SW 1271 (cell line): Measurements from ENCODE around the gene CCDC92.
A peak's percentile ranks its signal among the peaks of the same experiment; 100 is the strongest.

Experiments
- DNase-seq, 2 experiments: peaks; one replicate each; lab custom pipeline; 2025; lab: John Stamatoyannopoulos, UW

The CCDC92 gene

DNA sequence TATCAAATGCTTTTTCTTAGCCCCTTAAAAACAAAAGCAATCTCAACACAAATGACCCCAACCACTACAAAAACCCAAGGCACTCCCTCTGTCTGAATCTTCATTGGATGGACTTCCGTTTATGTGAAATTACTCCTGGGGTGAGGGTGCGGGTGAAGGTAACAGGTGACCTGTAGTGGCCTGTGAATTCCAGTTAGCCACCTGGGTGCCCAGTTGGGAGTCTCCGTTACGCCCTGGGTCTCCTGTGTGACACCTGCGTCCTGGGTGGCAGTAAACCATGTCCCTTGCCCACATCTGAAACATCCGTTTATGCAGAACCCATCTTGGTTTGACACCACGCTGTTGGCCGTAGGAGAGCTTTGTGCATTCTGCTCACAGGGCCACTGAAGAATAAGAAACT is 62.6 kb downstream of the CCDC92 start:
- DNase-seq: no peak

DNA sequence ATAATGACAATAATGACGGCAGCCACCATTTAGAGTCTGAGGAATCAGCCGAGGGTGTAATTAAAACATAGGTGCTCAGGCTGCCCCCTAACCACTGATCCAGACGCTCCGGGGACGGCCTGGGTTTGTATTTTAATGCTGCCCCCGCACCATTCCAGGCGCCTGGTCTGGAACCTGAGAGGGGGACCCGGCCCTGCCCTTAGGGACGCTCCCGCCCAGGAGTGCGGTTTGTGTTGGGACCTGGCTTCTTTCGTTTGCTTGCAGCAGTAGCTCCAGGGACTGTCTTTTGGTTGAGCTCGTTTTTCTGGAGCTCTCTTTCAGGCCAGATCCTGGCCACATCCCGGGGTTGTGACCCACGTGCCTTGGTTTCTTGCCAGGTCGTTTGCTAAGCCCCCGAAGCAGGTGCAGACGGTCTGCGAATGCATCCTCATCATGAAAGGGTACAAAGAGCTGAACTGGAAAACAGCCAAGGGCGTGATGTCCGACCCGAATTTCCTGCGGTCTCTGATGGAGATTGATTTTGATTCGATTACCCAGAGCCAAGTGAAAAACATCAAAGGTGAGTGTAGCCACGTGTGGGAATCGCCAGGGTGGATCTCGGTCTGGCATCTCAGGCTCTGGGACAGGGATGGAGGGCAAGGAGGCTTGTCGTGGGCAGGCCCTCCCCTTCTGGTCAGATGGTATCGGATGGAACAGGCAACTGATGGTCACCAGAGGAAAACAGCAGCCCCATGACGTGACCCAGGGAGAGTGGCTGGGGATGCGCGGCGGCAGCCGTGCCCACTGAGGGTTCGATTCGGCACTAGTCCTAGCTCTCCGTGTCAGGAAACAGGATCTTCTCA is 63.5 kb downstream of the CCDC92 start:
- no peak for DNase-seq

DNA sequence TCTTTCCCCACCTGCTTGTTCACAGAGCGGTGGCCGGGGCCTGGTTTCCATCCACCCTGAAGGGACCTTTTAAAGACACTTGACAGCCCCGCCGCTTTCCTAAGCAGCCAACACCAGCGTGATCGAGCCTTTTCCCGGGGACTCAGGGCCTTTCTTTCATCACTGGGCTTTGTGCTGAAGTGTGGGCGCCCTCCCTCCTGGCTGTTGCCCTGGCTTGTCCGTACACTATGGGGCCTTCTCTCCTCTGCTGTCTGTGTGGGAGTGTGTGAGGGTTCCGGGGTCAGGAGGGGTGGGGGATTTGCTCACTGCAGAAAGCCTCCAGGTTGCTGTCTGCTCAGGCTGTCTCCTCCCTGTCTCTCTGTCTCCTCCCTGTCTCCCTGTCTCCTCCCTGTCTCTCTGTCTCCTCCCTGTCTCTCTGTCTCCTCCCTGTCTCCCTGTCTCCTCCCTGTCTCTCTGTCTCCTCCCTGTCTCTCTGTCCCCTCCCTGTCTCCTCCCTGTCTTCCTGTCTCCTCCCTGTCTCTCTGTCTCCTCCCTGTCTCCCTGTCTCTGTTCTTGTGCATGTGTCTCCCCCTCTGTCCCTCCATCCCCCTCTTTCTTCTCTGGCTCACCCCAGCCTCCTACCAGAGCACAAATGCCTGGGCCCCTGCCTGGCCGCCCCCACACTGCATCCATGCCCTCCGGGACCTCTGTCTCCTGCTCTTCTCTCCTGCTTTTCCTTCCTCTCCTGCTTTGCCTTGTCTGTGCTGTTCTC is 64.7 kb downstream of the CCDC92 start:
- DNase-seq: peak in 1 of 2 experiments; percentile 11

GRCh38 chr12:123906711-123907420 is 65.8 kb downstream of the CCDC92 start:
- no peak for DNase-seq

GRCh38 chr12:123905319-123905925 is 67.2 kb downstream of the CCDC92 start:
- peak; percentile 36 to 72 for DNase-seq

GRCh38 chr12:123903301-123904065 is 69.1 kb downstream of the CCDC92 start:
- DNase-seq: no peak

DNA sequence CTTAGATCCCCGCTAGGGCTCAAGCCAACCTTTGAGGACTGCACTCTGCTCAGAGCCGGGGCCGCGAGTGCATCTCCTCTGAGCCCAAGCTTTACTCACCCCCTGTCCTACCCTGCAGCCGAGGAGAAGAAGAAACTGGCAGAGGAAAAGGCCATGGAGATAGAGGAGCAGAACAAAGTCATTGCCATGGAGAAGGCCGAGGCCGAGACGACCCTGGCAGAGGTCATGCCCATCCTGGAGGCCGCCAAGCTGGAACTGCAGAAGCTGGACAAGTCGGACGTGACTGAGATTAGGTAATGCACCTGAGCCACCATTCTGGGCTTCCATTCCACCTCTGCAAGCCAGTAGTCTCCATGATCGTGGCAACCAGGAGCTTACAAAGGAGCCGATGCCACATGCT is 69.8 kb downstream of the CCDC92 start:
- no peak for DNase-seq

DNA sequence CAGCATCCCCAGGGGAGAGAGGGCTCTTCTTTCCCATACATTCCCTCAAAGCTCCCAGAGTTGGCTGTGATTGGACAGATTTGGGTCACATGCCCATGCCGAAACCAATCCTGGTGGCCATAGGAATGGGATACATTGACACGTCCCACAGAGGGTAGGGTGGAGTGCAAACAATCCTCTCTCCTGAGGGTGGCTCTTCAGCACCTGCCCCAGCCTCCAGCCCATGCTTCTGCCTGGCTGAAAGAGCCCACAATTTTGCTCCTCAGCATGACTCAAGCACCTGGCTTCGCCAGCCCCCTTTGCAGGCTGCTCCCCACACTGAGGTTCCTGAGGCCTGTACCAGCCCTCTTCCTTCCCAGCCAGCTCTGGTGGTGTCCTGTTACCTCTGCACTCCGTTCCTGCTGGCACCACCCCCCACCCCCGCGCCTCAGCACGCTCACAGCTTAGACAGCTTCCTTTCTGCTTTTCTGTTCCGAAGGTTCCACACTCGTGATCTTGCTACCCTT is 71.7 kb downstream of the CCDC92 start:
- no peak for DNase-seq

DNA sequence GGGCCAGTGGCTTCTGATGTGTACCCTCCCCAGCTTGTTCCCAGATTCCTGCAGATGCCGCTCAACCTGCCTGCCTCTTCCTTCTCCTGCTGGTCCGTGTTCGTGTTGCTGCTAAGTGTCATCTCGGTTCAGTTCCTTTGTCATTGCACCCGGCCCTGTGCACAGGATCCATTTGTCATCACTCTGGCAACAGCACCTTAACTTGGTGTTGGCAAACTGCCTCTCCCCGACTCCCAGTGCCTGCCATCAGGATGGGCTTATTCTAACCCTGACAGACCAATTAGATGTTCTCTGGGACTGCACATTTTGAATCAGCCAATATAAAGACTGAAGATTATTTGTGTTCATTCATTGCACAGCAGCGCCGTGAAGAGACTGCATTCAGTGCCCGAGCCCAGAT is 73.3 kb downstream of the CCDC92 start:
- DNase-seq: no peak

GRCh38 chr12:123898673-123899072 is 74.0 kb downstream of the CCDC92 start:
- no peak for DNase-seq

GRCh38 chr12:123897221-123897620 is 75.4 kb downstream of the CCDC92 start:
- no peak for DNase-seq

DNA sequence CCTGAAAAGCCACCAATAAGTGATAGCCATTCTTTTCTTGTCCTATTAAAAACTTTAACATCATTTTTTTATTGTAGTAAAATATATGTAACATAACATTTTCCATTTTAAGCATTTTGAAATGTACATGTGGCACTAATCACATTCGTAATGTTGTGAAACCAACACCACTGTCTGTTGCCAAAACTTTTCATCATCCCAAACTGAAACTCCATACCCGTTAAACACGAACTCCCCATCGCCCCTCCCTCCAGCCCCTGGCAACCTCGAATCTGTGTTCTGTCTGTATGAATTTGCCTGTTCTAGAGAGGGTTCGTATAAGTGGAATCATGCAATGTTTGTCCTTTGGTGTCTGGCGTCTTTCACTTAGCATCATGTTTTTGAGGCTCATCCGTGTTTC is 75.9 kb downstream of the CCDC92 start:
- no peak for DNase-seq

- no peak for DNase-seq
These were observed 77.2 kb downstream of the CCDC92 start for GRCh38 chr12:123895451-123895850.

GRCh38 chr12:123894823-123895345 is 77.7 kb downstream of the CCDC92 start:
- no peak for DNase-seq

DNA sequence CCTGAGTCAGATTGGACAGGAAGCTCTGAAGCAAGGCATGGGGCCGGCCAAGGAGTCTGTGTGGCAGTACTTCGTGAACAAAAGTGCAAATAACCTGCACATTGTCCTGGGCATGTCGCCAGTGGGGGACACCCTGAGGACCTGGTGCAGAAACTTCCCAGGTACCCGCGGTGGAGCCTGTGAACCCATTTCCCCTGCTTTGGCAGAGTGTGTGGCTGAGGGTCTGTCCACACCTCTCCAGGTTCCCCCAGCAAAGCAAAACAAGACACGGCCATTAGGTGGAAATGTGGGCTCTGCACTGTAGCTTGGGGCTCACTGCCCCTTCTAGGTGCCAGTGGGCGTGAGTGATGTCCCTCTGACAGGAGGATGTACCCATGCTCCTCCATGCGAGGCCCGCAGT is 79.4 kb downstream of the CCDC92 start:
- no peak for DNase-seq

- DNase-seq: no peak
These were observed 79.8 kb downstream of the CCDC92 start for GRCh38 chr12:123892853-123893252.

GRCh38 chr12:123892180-123892559 is 80.5 kb downstream of the CCDC92 start:
- no peak for DNase-seq

GRCh38 chr12:123891516-123892179 is 81.0 kb downstream of the CCDC92 start:
- DNase-seq: no peak

DNA sequence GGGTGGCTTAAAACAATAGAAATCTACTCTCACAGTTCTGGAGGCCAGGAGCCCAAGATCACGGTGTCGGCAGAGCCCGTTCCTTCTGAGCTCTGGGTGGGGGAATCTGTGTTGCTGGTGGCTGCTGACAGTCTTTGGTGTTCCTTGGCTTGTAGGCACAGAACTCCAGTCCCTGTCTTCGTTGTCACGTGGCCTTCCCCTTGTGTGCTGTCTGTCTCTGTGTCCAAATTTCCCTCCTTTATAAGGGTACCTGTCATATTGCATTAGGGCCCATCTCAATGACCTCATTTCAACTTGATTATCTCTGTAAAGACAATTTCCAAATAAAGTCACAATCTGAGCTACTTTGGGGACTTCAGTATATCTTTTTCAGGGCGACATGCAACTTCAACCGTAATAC is 81.6 kb downstream of the CCDC92 start:
- no peak for DNase-seq

DNA sequence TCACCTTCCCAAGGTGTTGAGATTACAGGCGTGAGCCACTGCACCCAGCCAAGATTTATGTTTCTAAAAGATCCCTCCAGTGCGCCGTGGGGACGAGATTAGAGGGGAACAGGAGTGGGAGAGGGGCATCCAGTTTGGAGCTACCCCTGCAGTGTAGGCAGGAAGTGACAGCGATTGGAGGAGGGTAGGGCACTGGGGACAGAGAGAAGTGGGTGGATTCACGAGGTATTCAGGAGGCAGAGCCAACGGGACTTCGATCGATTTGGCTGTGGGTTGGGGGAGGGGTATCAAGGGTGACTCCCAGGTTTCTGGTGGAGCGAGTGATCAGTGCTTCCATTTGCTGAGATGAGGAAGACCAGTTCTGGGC is 82.1 kb downstream of the CCDC92 start:
- no peak for DNase-seq
